Adipocyte (in vitro differentiated cells): ENCODE data around the gene NOP9.
"Not testable (repeated sequence)": the region's sequence is repeated elsewhere in the genome, so short reads cannot be mapped to it uniquely, and the experiment has no call there.

Experiments
- DNase-seq: peaks from one replicate; pipeline ENCODE4 v3.0.0-alpha.2; 2015; ENCODE audit warnings: low read depth
- H3K27me3 ChIP-seq: replicated peaks from 2 replicates; pipeline ENCODE4 v1.7.0; 2013; ENCODE audit warnings: mild to moderate bottlenecking, low read length, moderate library complexity; ENCODE audit not compliant: control insufficient read depth, insufficient read depth
- H3K36me3 ChIP-seq: 2 replicates; pipeline ENCODE4 v1.7.0; 2013; ENCODE audit warnings: low read length, mild to moderate bottlenecking, moderate library complexity; ENCODE audit not compliant: control insufficient read depth, insufficient read depth, severe bottlenecking
- H3K4me1 ChIP-seq: 2 replicates; pipeline ENCODE4 v1.7.0; 2013; ENCODE audit warnings: mild to moderate bottlenecking, low read length, moderate library complexity; ENCODE audit not compliant: control insufficient read depth, insufficient read depth
- H3K4me3 ChIP-seq: 2 replicates; pipeline ENCODE4 v1.7.0; 2013; ENCODE audit warnings: mild to moderate bottlenecking, low read length, moderate library complexity
- H3K9ac ChIP-seq: 2 replicates; pipeline ENCODE4 v1.7.0; 2013; ENCODE audit warnings: mild to moderate bottlenecking, low read length, moderate library complexity
- H3K9me3 ChIP-seq: 2 replicates; pipeline ENCODE4 v1.7.0; 2013; ENCODE audit warnings: mild to moderate bottlenecking, low read length, moderate library complexity; ENCODE audit not compliant: control insufficient read depth

NOP9 gene

DNA sequence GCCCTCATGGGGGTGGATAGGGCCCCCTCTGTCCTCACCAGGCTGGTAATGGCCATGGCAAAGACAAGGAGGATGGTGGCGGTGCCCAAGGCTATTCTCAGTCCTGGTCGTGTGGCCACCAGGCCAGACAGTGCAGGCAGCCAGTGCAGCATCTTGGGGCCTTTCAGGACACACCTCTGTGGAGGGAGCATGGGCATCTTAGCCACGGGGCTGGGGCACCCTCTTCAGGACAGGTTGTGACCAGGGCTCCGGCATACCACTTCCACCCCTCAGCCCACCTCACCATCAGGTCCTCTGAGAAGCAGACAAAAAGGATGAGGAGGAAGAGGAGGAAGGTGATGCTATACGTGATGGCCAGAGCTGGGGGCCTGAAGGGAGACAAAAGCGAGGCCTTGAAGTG, 24.4 kb downstream of the NOP9 start:
- DNase-seq = no peak
- Histone ChIP-seq H3K4me3 (no peak overlapping the region), H3K27me3 (peaks cover 4% of the 10 kb centered on the region)

GRCh38 chr14:24325041-24325530, 25.4 kb downstream of the NOP9 start:
- Histone ChIP-seq H3K36me3 (no peaks in the 10 kb centered on the region), H3K4me1 (no peaks in the 10 kb centered on the region), H3K9me3 (no peaks in the 10 kb centered on the region), H3K27me3 (peaks cover 4% of the 10 kb centered on the region), H3K9ac (no peak overlapping the region), H3K4me3 (no peak overlapping the region)
- DNase-seq = no peak

More for the DNA sequence above, 24.4 kb downstream of the NOP9 start:
- Histone ChIP-seq H3K9ac (no peak overlapping the region), H3K4me1 (no peaks in the 10 kb centered on the region), H3K9me3 (no peaks in the 10 kb centered on the region), H3K36me3 (no peaks in the 10 kb centered on the region)

DNA sequence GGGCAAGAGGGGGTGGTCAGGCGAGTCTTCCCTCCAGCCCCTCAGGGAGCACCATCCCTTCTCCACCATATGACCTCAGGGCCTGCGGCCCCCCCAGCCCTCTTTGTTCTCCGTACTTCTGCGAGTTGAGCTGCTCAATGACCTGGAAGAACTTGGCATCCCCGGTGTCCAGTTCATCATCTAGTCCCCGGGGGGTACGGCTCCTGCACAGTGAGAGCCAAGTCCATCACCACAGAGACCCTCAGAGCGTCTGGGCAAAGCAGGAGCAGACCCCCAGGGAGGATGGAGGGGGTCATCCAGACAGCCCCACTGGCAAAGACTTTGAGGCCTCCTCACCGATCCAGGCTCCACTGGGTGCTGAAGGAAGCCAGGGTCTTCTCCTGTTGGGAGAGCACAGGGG, 26.3 kb downstream of the NOP9 start:
- DNase-seq = no peak
- no peak overlapping the region for H3K4me3 ChIP-seq
- no peak overlapping the region for H3K9ac ChIP-seq
- H3K36me3 ChIP-seq = no peaks in the 10 kb centered on the region
- H3K27me3 ChIP-seq = peaks cover 4% of the 10 kb centered on the region
- H3K9me3 ChIP-seq = no peaks in the 10 kb centered on the region
- H3K4me1 ChIP-seq = no peaks in the 10 kb centered on the region

GRCh38 chr14:24327303-24327702, 27.7 kb downstream of the NOP9 start:
- DNase-seq = no peak
- H3K36me3 ChIP-seq = no peaks in the 10 kb centered on the region
- peaks cover 6% of the 10 kb centered on the region for H3K4me1 ChIP-seq
- no peaks in the 10 kb centered on the region for H3K9me3 ChIP-seq
- H3K4me3 ChIP-seq = no peak overlapping the region
- H3K27me3 ChIP-seq = peaks cover 7% of the 10 kb centered on the region
- peak overlapping the region; percentile 34 for H3K9ac ChIP-seq

GRCh38 chr14:24327914-24328313, 28.3 kb downstream of the NOP9 start:
- not testable (repeated sequence) for H3K4me3 ChIP-seq

GRCh38 chr14:24329073-24329663, 29.5 kb downstream of the NOP9 start:
- H3K4me3 ChIP-seq = no peak overlapping the region
- H3K4me1 ChIP-seq = peaks cover 16% of the 10 kb centered on the region
- no peaks in the 10 kb centered on the region for H3K9me3 ChIP-seq
- H3K36me3 ChIP-seq = no peaks in the 10 kb centered on the region
- DNase-seq = no peak
- H3K27me3 ChIP-seq = peaks cover 7% of the 10 kb centered on the region
- H3K9ac ChIP-seq = no peak overlapping the region

More at GRCh38 chr14:24327914-24328313, 28.3 kb downstream of the NOP9 start:
- DNase-seq = peak; percentile 48
- H3K4me1 ChIP-seq = peaks cover 11% of the 10 kb centered on the region
- not testable (repeated sequence) for H3K9me3 ChIP-seq, H3K27me3 ChIP-seq, H3K9ac ChIP-seq, H3K36me3 ChIP-seq

DNA sequence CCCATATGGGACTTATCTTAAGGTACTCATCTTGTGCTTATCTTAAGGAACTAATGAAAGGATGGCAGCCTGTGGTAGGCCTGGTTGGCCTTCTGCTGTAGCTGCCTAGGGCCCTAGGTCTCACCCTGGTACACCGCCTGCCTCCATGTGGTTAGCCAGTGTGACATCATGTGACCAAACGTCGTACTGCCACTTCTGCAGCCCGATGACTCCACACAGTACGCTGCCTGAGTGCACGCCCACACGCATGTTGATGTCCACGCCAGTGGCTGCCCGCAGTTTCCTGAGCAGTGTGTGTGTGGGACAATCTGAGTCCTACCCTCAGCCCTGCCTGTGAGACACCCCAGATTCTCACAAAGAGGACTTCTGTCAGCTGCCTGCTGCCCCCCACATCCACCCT, 30.1 kb downstream of the NOP9 start:
- peaks cover 7% of the 10 kb centered on the region for H3K27me3 ChIP-seq
- no peak for DNase-seq

GRCh38 chr14:24330973-24331674, 31.5 kb downstream of the NOP9 start:
- Histone ChIP-seq H3K27me3 (peaks cover 4% of the 10 kb centered on the region), H3K36me3 (no peaks in the 10 kb centered on the region), H3K9me3 (no peaks in the 10 kb centered on the region), H3K9ac (no peak overlapping the region), H3K4me3 (no peak overlapping the region), H3K4me1 (peaks cover 23% of the 10 kb centered on the region)
- no peak for DNase-seq

More for the DNA sequence above, 30.1 kb downstream of the NOP9 start:
- H3K4me3 ChIP-seq = no peak overlapping the region
- H3K4me1 ChIP-seq = peaks cover 22% of the 10 kb centered on the region
- no peak overlapping the region for H3K9ac ChIP-seq
- H3K36me3 ChIP-seq = no peaks in the 10 kb centered on the region
- H3K9me3 ChIP-seq = no peaks in the 10 kb centered on the region

DNA sequence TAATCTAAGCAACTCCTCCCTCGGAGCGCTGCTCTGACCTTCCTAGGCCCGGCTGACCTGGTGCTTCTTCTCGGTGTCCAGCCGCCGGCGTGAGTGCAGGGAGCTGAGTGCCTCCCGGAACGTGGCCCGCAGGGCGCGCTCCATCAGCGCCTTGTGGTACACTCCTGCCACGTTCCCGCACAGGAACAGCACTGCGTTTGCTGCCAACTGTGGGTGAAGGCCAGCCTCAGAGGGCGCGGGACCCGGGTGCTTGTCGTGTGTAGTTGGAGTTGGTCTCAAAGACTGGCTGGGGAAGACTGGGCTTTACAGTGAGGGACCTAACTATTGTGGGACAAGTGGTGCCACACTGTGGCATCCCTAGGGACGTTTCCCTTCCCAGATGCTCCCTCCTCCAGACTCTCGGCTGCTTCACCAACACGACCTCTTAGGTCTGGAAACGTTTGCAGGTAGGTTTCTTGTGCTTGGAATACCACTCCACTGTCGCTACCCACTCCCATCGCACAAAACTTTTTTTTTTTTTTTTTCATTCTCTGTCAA, 32.1 kb downstream of the NOP9 start:
- Histone ChIP-seq H3K4me3 (no peak overlapping the region), H3K27me3 (peaks cover 2% of the 10 kb centered on the region), H3K9ac (no peak overlapping the region), H3K36me3 (no peaks in the 10 kb centered on the region), H3K9me3 (no peaks in the 10 kb centered on the region), H3K4me1 (peaks cover 23% of the 10 kb centered on the region)
- DNase-seq = no peak

DNA sequence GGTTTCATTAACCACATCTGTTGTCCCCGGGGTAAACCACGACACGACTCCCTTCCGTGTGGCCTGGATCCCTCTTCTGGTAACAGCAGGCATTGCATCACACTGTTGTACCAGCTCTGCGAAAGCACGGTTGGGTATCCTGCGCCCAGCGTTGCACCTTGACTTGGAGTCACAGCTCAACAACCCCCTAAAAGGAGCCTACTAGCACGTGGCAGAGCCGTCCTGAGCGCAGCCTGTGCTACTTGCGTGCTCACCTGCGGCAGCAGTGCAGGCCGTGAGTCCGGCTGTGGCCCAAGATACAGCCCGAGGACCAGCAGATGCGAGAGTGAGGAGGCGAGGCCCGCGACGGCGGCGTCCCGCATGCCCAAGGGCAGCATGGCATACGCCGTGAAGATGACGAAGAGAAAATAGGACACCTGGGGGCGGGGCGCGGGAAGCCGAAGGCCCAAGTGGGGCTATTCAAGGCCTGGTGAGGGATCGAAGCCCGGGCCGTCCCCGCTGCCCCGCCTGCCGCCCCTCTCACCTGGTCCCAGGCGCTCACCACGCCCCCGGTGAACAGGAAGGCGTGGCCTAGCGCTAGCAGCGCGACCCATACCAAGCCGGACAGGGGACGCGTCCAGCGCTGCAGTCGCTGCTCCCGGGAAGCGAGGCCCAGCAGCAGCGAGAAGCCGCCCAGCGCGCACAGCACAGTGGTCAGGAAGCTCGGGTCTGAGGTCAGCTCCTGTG, 32.8 kb downstream of the NOP9 start:
- Histone ChIP-seq H3K9ac (no peak overlapping the region), H3K4me3 (no peak overlapping the region), H3K36me3 (no peaks in the 10 kb centered on the region), H3K27me3 (peaks cover 2% of the 10 kb centered on the region), H3K9me3 (no peaks in the 10 kb centered on the region), H3K4me1 (peaks cover 23% of the 10 kb centered on the region)
- peak; percentile 85 for DNase-seq
